ENCODE results near the gene AP2A1.

Gene AP2A1

GRCh38 chr19:49856574-49857021 lies 89.8 kb downstream of the AP2A1 start:
- DNase-seq (ENCODE audit: low read depth), result no peak
